OCI-LY7 (cell line): ENCODE data around the gene FNDC3A. TPM values are rescaled to one million over a fixed set of nuclear protein-coding genes. Genes with fewer than 3 reads are reported as not detected.
"Not testable (repeated sequence)": the region's sequence is repeated elsewhere in the genome, so short reads cannot be mapped to it uniquely, and the experiment has no call there.

ENCODE experiments used
- BruUV-seq: library from RNA; stranded (reverse); fragments of 400-500 nt; replicated peaks from 2 replicates; lab custom pipeline; 2021; lab: Mats Ljungman, UMichigan
- CTCF ChIA-PET: fragments of 300-600 bp; sonication (Branson Sonifier 250); formaldehyde crosslinking; loops from one replicate; lab custom pipeline; 2022; ENCODE audit warnings: antibody characterized with exemption; ENCODE audit not compliant: unreplicated experiment; lab: Charles Lee
- POLR2A ChIA-PET: fragments of 300-600 bp; sonication (Branson Sonifier 250); formaldehyde crosslinking; loops from one replicate; lab custom pipeline; 2022; ENCODE audit warnings: antibody characterized with exemption; lab: Charles Lee
- DNase-seq: peaks from one replicate; pipeline ENCODE4 v3.0.0-alpha.2; 2015; ENCODE audit warnings: low spot score
- H2AFZ ChIP-seq: fragments of 200-600 bp; sonication (generic), shearing (Covaris generic); 2 replicates; pipeline ENCODE4 v1.6.1; 2014; ENCODE audit warnings: mild to moderate bottlenecking, antibody characterized with exemption, low read length, moderate library complexity
- H3K27ac ChIP-seq: fragments of 200-600 bp; sonication (generic); 2 replicates; pipeline ENCODE4 v1.5.1; 2014; ENCODE audit warnings: mixed run types, low read depth, mild to moderate bottlenecking, moderate library complexity, low read length, inconsistent platforms; ENCODE audit not compliant: poor library complexity, severe bottlenecking
- H3K36me3 ChIP-seq: fragments of 200-600 bp; sonication (generic); 2 replicates; pipeline ENCODE4 v1.6.1; 2014; ENCODE audit warnings: mild to moderate bottlenecking, antibody characterized with exemption, low read length, moderate library complexity, mixed read lengths; ENCODE audit not compliant: insufficient read depth
- H3K4me1 ChIP-seq: fragments of 200-600 bp; sonication (generic); 2 replicates; pipeline ENCODE4 v1.5.1; 2014; ENCODE audit warnings: mild to moderate bottlenecking, low read length; ENCODE audit not compliant: insufficient read depth, poor library complexity, severe bottlenecking
- H3K4me2 ChIP-seq: fragments of 200-600 bp; sonication (generic); 2 replicates; pipeline ENCODE4 v1.6.1; 2014; ENCODE audit warnings: mild to moderate bottlenecking, low read length
- H3K4me3 ChIP-seq: fragments of 200-600 bp; sonication (generic); 2 replicates; pipeline ENCODE4 v1.5.1; 2014; ENCODE audit warnings: mild to moderate bottlenecking, low read depth, low read length; ENCODE audit not compliant: poor library complexity, severe bottlenecking
- H3K79me2 ChIP-seq: fragments of 200-600 bp; sonication (generic); 2 replicates; pipeline ENCODE4 v1.6.1; 2016; ENCODE audit warnings: low read depth, mild to moderate bottlenecking, low read length, moderate library complexity, mixed read lengths; ENCODE audit not compliant: insufficient read depth
- H3K9me2 ChIP-seq: fragments of 200-600 bp; sonication (generic); 2 replicates; pipeline ENCODE4 v1.6.1; 2016; ENCODE audit warnings: mild to moderate bottlenecking, low read length, mixed read lengths; ENCODE audit not compliant: insufficient read depth
- H3K9me3 ChIP-seq: fragments of 200-600 bp; sonication (generic); 2 replicates; pipeline ENCODE4 v1.6.1; 2014; ENCODE audit warnings: mild to moderate bottlenecking, mixed run types, low read length, mixed read lengths
- H4K20me1 ChIP-seq: fragments of 200-600 bp; sonication (generic); 2 replicates; pipeline ENCODE4 v1.6.1; 2014; ENCODE audit warnings: mild to moderate bottlenecking, antibody characterized with exemption, low read length, moderate library complexity, mixed read lengths; ENCODE audit not compliant: insufficient read depth
- CTCF ChIP-seq: fragments of 200-600 bp; sonication (generic); conservative IDR thresholded peaks from 2 replicates; pipeline ENCODE4 v1.5.1; 2014; ENCODE audit warnings: mild to moderate bottlenecking, antibody characterized with exemption, low read length, moderate library complexity, mixed read lengths
- EZH2phosphoT487 ChIP-seq: fragments of 200-600 bp; sonication (generic); IDR thresholded peaks from 2 replicates; pipeline ENCODE4 v1.6.1; 2018; ENCODE audit warnings: low read depth, borderline replicate concordance, mild to moderate bottlenecking, mixed run types, antibody characterized with exemption, low read length, moderate library complexity, mixed read lengths
- intact Hi-C: fragments of 100-400 bp; cut with micrococcal nuclease; formaldehyde crosslinking; loops from one replicate; pipeline ENCODE4 v1.10.0; 2022; ENCODE audit not compliant: unreplicated experiment
- total RNA-seq, 2 experiments: library from RNA; depleted of rRNA in 1 of 2; stranded (reverse); fragments of >200 nt in 1 of 2; shearing (Covaris generic) in 1 of 2; gene quantifications; 2 replicates each; pipeline ENCODE4 v1.2.3, GENCODE V29; 2014 to 2022

The FNDC3A gene
- total RNA-seq, 2 experiments from 2014 or later: 38.7 to 59.6 TPM

GRCh38 chr13:49066856-49067255 is 91.1 kb downstream of the FNDC3A start:
- no peaks in the 10 kb centered on the region for H3K36me3 ChIP-seq
- H3K4me2 ChIP-seq: no peak overlapping the region
- no peaks in the 10 kb centered on the region for H3K4me1 ChIP-seq
- CTCF ChIA-PET: no interaction called here
- no peaks in the 10 kb centered on the region for H3K9me2 ChIP-seq
- intact Hi-C loops: no loop called here
- H2AFZ ChIP-seq: no peak overlapping the region
- H3K9me3 ChIP-seq: no peaks in the 10 kb centered on the region
- no peak for DNase-seq
- TF ChIP-seq CTCF (no peak), EZH2phosphoT487 (no peak)
- H4K20me1 ChIP-seq: no peaks in the 10 kb centered on the region
- no peaks in the 10 kb centered on the region for H3K79me2 ChIP-seq
- POLR2A ChIA-PET: interaction anchor here (0.6 to 0.8 kb wide), 3 partner anchors 15 to 23 kb away, joined by 3 to 5 read pairs (median 4); no protein-coding TSS in a partner anchor
- H3K27ac ChIP-seq: no peak overlapping the region
- no TSS peak for BruUV-seq
- H3K4me3 ChIP-seq: no peak overlapping the region

- H3K36me3 ChIP-seq, intact Hi-C loops, H4K20me1 ChIP-seq, H3K4me3 ChIP-seq, H3K79me2 ChIP-seq, DNase-seq, BruUV-seq, H3K9me2 ChIP-seq, H3K4me1 ChIP-seq, CTCF ChIA-PET, H3K9me3 ChIP-seq, H3K4me2 ChIP-seq, H3K27ac ChIP-seq, H2AFZ ChIP-seq, POLR2A ChIA-PET: not testable (repeated sequence)
Observed at GRCh38 chr13:49068498-49068897, 92.8 kb downstream of the FNDC3A start.

GRCh38 chr13:49070021-49070420 is 94.3 kb downstream of the FNDC3A start:
- H3K79me2 ChIP-seq, H4K20me1 ChIP-seq, intact Hi-C loops, CTCF ChIA-PET, H3K9me3 ChIP-seq, DNase-seq, H3K4me2 ChIP-seq, H3K4me1 ChIP-seq, H2AFZ ChIP-seq, H3K4me3 ChIP-seq, H3K27ac ChIP-seq, H3K9me2 ChIP-seq, BruUV-seq, H3K36me3 ChIP-seq: not testable (repeated sequence)
- POLR2A ChIA-PET: interaction anchor here (0.6 to 1.8 kb wide), 6 partner anchors 9 to 746 kb away, joined by 3 to 8 read pairs (median 4); no protein-coding TSS in a partner anchor
